HEK293 (cell line): ENCODE results near the gene TUBD1.
A peak's percentile ranks its signal among the peaks of the same experiment; 100 is the strongest.

Experiments used
- CTCF ChIA-PET: fragments of 350-600 bp; formaldehyde crosslinking; extraction: SDS; loops from one replicate; lab custom pipeline; 2021; ENCODE audit warnings: antibody characterized with exemption; lab: Yijun Ruan, JAX
- POLR2A ChIA-PET: fragments of 300-600 bp; formaldehyde crosslinking; extraction: SDS; loops from one replicate; lab custom pipeline; 2020; ENCODE audit warnings: antibody characterized with exemption, inconsistent platforms; lab: Yijun Ruan, JAX
- H3K27ac ChIP-seq: fragments of 200-500 bp; sonication (Bioruptor generic); 2 replicates; pipeline ENCODE4 v1.5.1; 2014; ENCODE audit warnings: low read depth, low read length, control low read depth, inconsistent platforms; ENCODE audit errors: extremely low read depth
- H3K36me3 ChIP-seq, 2 experiments: fragments of 200-500 bp in 1 of 2; sonication (Bioruptor generic) in 1 of 2; 1 replicate in 1 of 2; 2 replicates in 1 of 2; pipeline ENCODE4 v1.5.1; 2014 to 2017; ENCODE audit warnings: inconsistent platforms in 2 of 2, low read length in 2 of 2; ENCODE audit not compliant: control insufficient read depth in 2 of 2, insufficient read depth in 1 of 2
- H3K4me1 ChIP-seq: fragments of 200-500 bp; sonication (Bioruptor generic); 2 replicates; pipeline ENCODE4 v1.5.1; 2014; ENCODE audit warnings: mild to moderate bottlenecking, low read length, inconsistent platforms; ENCODE audit not compliant: control insufficient read depth, insufficient read depth
- H3K4me3 ChIP-seq: 2 replicates; pipeline ENCODE4 v1.5.1; 2011; ENCODE audit warnings: low read depth, mild to moderate bottlenecking, control low read depth, low read length, moderate library complexity
- H3K9me3 ChIP-seq: fragments of 200-500 bp; sonication (Bioruptor generic); 2 replicates; pipeline ENCODE4 v1.5.1; 2014; ENCODE audit warnings: low read depth, low read length, inconsistent platforms; ENCODE audit not compliant: control insufficient read depth, insufficient read depth
- HIC1 ChIP-seq: fragments of 450-650 bp; formaldehyde crosslinking; IDR thresholded peaks from 2 replicates; pipeline ENCODE4 v1.5.1; 2016; ENCODE audit warnings: missing biosample characterization, missing genetic modification characterization
- HOXC10 ChIP-seq: sonication (generic); formaldehyde crosslinking; IDR thresholded peaks from 2 replicates; pipeline ENCODE4 v1.8.1; 2023; ENCODE audit warnings: mild to moderate bottlenecking, missing genetic modification reagents
- KLF1 ChIP-seq: fragments of 450-650 bp; formaldehyde crosslinking; IDR thresholded peaks from 2 replicates; pipeline ENCODE4 v1.5.1; 2016; ENCODE audit warnings: missing biosample characterization, missing genetic modification characterization
- MEIS1 ChIP-seq: sonication (generic); formaldehyde crosslinking; IDR thresholded peaks from 2 replicates; pipeline ENCODE4 v1.8.1; 2022; ENCODE audit warnings: missing genetic modification reagents, mild to moderate bottlenecking, borderline replicate concordance
- OSR2 ChIP-seq: fragments of 450-650 bp; formaldehyde crosslinking; IDR thresholded peaks from 2 replicates; pipeline ENCODE4 v1.5.1; 2016; ENCODE audit warnings: missing biosample characterization, missing genetic modification characterization
- OVOL3 ChIP-seq: fragments of 450-650 bp; formaldehyde crosslinking; IDR thresholded peaks from 2 replicates; pipeline ENCODE4 v1.5.1; 2016; ENCODE audit warnings: missing biosample characterization, missing genetic modification characterization
- REST ChIP-seq: fragments of 450-650 bp; formaldehyde crosslinking; IDR thresholded peaks from 2 replicates; pipeline ENCODE4 v1.5.1; 2016; ENCODE audit warnings: missing biosample characterization, missing genetic modification characterization
- TRIM28 ChIP-seq: IDR thresholded peaks from 2 replicates; pipeline ENCODE4 v1.6.1; 2011; ENCODE audit warnings: low read length, control low read depth, borderline replicate concordance
- WT1 ChIP-seq: fragments of 450-650 bp; formaldehyde crosslinking; IDR thresholded peaks from 2 replicates; pipeline ENCODE4 v1.5.1; 2016; ENCODE audit warnings: missing biosample characterization, missing genetic modification characterization
- ZBTB17 ChIP-seq: fragments of 450-650 bp; formaldehyde crosslinking; IDR thresholded peaks from 2 replicates; pipeline ENCODE4 v1.5.1; 2016; ENCODE audit warnings: missing biosample characterization, missing genetic modification characterization
- ZBTB7A ChIP-seq: fragments of 450-650 bp; formaldehyde crosslinking; IDR thresholded peaks from 2 replicates; pipeline ENCODE4 v1.5.1; 2016; ENCODE audit warnings: low read depth, missing biosample characterization, missing genetic modification characterization
- ZNF114 ChIP-seq: fragments of 450-650 bp; formaldehyde crosslinking; IDR thresholded peaks from 2 replicates; pipeline ENCODE4 v1.5.0; 2017; ENCODE audit warnings: missing biosample characterization, missing genetic modification characterization
- ZNF175 ChIP-seq: fragments of 450-650 bp; formaldehyde crosslinking; IDR thresholded peaks from 2 replicates; pipeline ENCODE4 v1.5.1; 2016; ENCODE audit warnings: missing biosample characterization, missing genetic modification characterization
- ZNF26 ChIP-seq: fragments of 450-650 bp; formaldehyde crosslinking; IDR thresholded peaks from 2 replicates; pipeline ENCODE4 v1.5.1; 2016; ENCODE audit warnings: missing biosample characterization, missing genetic modification characterization
- ZNF274 ChIP-seq, 2 experiments: fragments of 200-500 bp in 1 of 2; fragments of 450-650 bp in 1 of 2; sonication (Bioruptor generic) in 1 of 2; formaldehyde crosslinking in 1 of 2; IDR thresholded peaks; 2 replicates each; pipeline versions ENCODE4 v1.5.1 to v1.6.1; 2014 to 2016; ENCODE audit warnings: borderline replicate concordance in 1 of 2, inconsistent platforms in 1 of 2, low read length in 1 of 2, missing biosample characterization in 1 of 2, missing genetic modification characterization in 1 of 2
- ZNF292 ChIP-seq: fragments of 450-650 bp; formaldehyde crosslinking; IDR thresholded peaks from 2 replicates; pipeline ENCODE4 v1.5.1; 2016; ENCODE audit warnings: low read depth, missing biosample characterization, missing genetic modification characterization, borderline replicate concordance
- ZNF341 ChIP-seq: fragments of 450-650 bp; formaldehyde crosslinking; IDR thresholded peaks from 2 replicates; pipeline ENCODE4; 2016; ENCODE audit warnings: low read depth, missing biosample characterization, missing genetic modification characterization
- ZNF423 ChIP-seq: fragments of 450-650 bp; formaldehyde crosslinking; IDR thresholded peaks from 2 replicates; pipeline ENCODE4 v1.5.1; 2016; ENCODE audit warnings: missing biosample characterization, missing genetic modification characterization
- ZNF530 ChIP-seq: fragments of 450-650 bp; formaldehyde crosslinking; IDR thresholded peaks from 2 replicates; pipeline ENCODE4 v1.5.1; 2016; ENCODE audit warnings: low read depth, missing biosample characterization, missing genetic modification characterization
- ZNF580 ChIP-seq: fragments of 450-650 bp; formaldehyde crosslinking; IDR thresholded peaks from 2 replicates; pipeline ENCODE4 v1.5.1; 2016; ENCODE audit warnings: missing biosample characterization, missing genetic modification characterization
- ZNF610 ChIP-seq: fragments of 450-650 bp; formaldehyde crosslinking; IDR thresholded peaks from 2 replicates; pipeline ENCODE4 v1.5.1; 2016; ENCODE audit warnings: missing biosample characterization, missing genetic modification characterization, borderline replicate concordance
- ZNF670 ChIP-seq: fragments of 450-650 bp; formaldehyde crosslinking; IDR thresholded peaks from 2 replicates; pipeline ENCODE4 v1.5.1; 2016; ENCODE audit warnings: missing biosample characterization, missing genetic modification characterization, low read depth
- ZNF677 ChIP-seq: fragments of 450-650 bp; IDR thresholded peaks from 2 replicates; pipeline ENCODE4 v1.5.0; 2018; ENCODE audit warnings: missing biosample characterization, mild to moderate bottlenecking, missing genetic modification characterization, moderate library complexity
- ZNF837 ChIP-seq: fragments of 450-650 bp; formaldehyde crosslinking; IDR thresholded peaks from 2 replicates; pipeline ENCODE4 v1.5.1; 2016; ENCODE audit warnings: missing biosample characterization, missing genetic modification characterization
- ZSCAN23 ChIP-seq: fragments of 450-650 bp; formaldehyde crosslinking; IDR thresholded peaks from 2 replicates; pipeline ENCODE4 v1.5.1; 2016; ENCODE audit warnings: missing biosample characterization, missing genetic modification characterization

Gene TUBD1

GRCh38 chr17:59848778-59849177, 44.0 kb downstream of the TUBD1 start:
- CTCF ChIA-PET: interaction anchor here (0.6 to 1.7 kb wide), 4 partner anchors 16 to 239 kb away, joined by 3 to 14 read pairs (median 4); no protein-coding TSS in a partner anchor
- H3K27ac ChIP-seq: no peak overlapping the region
- POLR2A ChIA-PET: interaction anchor here (1.3 to 3.1 kb wide), 2 partner anchors 11 to 65 kb away, joined by 3 to 15 read pairs; no protein-coding TSS in a partner anchor

GRCh38 chr17:59848385-59848668, 44.4 kb downstream of the TUBD1 start:
- H3K9me3 ChIP-seq: no peaks in the 10 kb centered on the region
- H3K4me1 ChIP-seq: peaks cover 25% of the 10 kb centered on the region
- H3K36me3 ChIP-seq: no peaks in the 10 kb centered on the region
- H3K27ac ChIP-seq: no peak overlapping the region
- ChIA-PET CTCF (interaction anchor here (0.6 to 1.9 kb wide), 6 partner anchors 10 to 238 kb away, joined by 3 to 15 read pairs (median 4); no protein-coding TSS in a partner anchor), POLR2A (interaction anchor here (0.6 to 3.1 kb wide), 3 partner anchors 11 to 294 kb away, joined by 3 to 15 read pairs (median 3); no protein-coding TSS in a partner anchor)
- H3K4me3 ChIP-seq: no peak overlapping the region
- TF ChIP-seq ZSCAN23 (tag by site-specific recombination) (no peak), ZNF580 (no peak), ZNF292 (tag by site-specific recombination) (no peak), TRIM28 (no peak), ZNF530 (tag by site-specific recombination) (no peak), MEIS1 (no peak), ZNF837 (tag by site-specific recombination) (no peak), ZBTB7A (tag by site-specific recombination) (no peak), ZNF274 (IDR thresholded peaks at IDR 0.05; ENCODE audit: low read length) (no peak), ZNF274 (tag by site-specific recombination; IDR thresholded peaks at IDR 0.05; ENCODE audit: borderline replicate concordance) (no peak)

More at GRCh38 chr17:59848778-59849177, 44.0 kb downstream of the TUBD1 start:
- peaks cover 25% of the 10 kb centered on the region for H3K4me1 ChIP-seq
- no peaks in the 10 kb centered on the region for H3K9me3 ChIP-seq
- TF ChIP-seq ZNF341 (no peak), ZNF26 (no peak), OSR2 (tag by site-specific recombination) (peak; percentile 44; the same call in 1 of the 2 replicates), ZBTB17 (tag by site-specific recombination) (0 out of 2 replicates have a peak, but pooled peaks have one; percentile 27), ZNF677 (tag by site-specific recombination) (no peak), HIC1 (tag by site-specific recombination) (no peak), ZNF175 (no peak), REST (tag by site-specific recombination) (no peak), ZNF670 (tag by site-specific recombination) (no peak), HOXC10 (CRISPR knock-in tag) (no peak), ZNF114 (tag by site-specific recombination) (no peak), OVOL3 (tag by site-specific recombination) (no peak), WT1 (tag by site-specific recombination) (peak; percentile 90), KLF1 (tag by site-specific recombination) (peak; percentile 60), ZNF423 (tag by site-specific recombination) (no peak), ZSCAN23 (tag by site-specific recombination) (no peak), ZNF610 (no peak)
- no peaks in the 10 kb centered on the region for H3K36me3 ChIP-seq
- H3K4me3 ChIP-seq: no peak overlapping the region
